Stimulated activated CD4-positive, alpha-beta T cell treated with anti-CD3 and anti-CD28 coated beads, Interleukin-4, amount 100 ng/mL, for 4 hours (primary cell): ENCODE measurements around the gene COQ3.
"Not testable (repeated sequence)": the region's sequence is repeated elsewhere in the genome, so short reads cannot be mapped to it uniquely, and the experiment has no call there.

Experiments used
- DNase-seq, 2 experiments: peaks; one replicate each; pipeline ENCODE4 v3.0.0-alpha.2; 2020

COQ3 gene

GRCh38 chr6:99378636-99379035 lies 15.4 kb downstream of the COQ3 start:
- no peak for DNase-seq

GRCh38 chr6:99369533-99369932 lies 24.5 kb downstream of the COQ3 start:
- no peak for DNase-seq

DNA sequence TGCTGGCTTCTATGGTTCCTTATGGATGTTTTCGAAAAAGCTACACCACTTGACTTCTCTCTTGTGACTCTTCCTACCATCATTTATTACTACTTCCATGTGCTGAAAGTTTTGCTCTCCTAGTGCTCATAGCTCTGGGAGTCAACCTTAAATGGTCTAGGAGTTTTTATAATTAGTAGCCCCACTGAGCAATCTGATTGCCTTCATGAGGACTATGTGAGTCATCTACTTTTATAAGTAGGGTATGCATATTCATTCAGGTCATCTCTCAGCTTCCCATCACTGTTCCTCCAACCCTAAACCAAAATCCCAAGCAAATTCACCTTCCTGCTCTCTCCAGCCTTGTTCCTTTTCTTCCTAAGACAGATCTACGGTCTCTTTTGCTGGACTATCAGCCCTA lies 27.1 kb downstream of the COQ3 start:
- DNase-seq: no peak

GRCh38 chr6:99364026-99364425 lies 30.0 kb downstream of the COQ3 start:
- DNase-seq: no peak

DNA sequence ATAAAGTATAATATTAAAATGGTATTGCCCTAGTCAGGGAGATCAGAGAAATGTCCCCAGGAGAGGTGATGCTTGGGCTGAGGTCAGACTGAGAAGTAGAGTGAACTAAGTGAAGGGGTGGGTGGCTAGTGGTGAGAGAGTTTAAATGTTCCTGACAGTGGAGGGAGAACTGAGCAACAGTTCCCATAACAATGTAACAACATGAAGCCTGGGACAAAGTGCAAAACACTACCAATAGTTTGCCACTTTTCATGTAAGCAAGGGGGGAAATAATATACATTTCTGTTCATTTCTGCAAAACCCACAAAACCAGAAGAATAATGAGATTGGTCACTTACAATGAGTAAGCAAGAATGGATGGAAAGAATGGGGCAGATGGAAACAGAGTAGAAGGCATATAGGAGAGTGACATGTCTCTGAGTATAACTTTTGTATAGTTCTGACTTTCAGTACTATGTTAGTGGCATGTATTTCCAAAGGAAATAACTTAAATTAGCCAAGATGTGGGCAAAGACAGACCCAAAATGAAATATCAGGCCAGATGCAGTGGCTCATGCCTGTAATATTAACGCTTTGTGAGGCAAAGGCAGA lies 31.2 kb downstream of the COQ3 start:
- no peak for DNase-seq

- no peak for DNase-seq
These were observed 34.2 kb downstream of the COQ3 start for GRCh38 chr6:99359800-99360199.

DNA sequence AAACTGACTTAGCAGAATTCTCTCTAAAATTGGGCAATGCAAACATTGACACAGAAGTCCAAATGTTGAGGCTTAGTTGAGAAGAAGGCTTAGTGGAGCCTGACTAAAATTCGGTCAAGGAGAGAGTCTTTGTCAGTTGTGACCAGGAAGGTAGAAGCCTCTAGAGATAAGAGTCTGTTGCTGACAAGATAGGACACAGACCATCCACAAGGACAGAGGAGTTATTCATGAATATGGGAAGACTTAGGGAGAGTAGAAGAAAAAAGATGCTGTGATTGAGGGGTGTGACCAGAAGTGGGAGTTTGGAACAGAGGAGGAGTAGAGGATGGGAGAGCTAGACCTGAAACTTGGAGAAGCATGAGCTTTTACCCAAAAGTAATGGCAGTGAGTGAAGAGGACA lies 37.4 kb downstream of the COQ3 start:
- DNase-seq: no peak

GRCh38 chr6:99354983-99355382 lies 39.0 kb downstream of the COQ3 start:
- no peak for DNase-seq

DNA sequence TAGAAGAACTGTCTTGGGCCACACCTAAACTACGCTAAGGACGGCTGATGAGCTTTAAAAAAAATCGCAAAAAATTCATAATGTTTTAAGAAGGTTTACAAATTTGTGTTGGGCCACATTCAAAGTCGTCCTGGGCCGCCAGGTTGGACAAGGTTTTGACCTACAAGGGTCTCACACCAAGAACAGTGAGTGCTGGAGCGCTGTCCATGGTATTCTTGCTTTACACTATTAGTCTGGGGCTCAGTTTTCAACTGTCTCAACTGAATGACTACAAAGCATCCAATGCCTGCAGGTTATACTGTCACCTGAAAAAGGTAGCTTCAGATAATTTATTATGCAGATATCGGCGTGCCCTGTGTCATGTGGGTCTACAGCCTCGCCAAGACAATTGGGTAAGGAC lies 40.9 kb downstream of the COQ3 start:
- no peak for DNase-seq

- DNase-seq: no peak
These were observed 43.4 kb downstream of the COQ3 start for GRCh38 chr6:99350573-99350972.

- DNase-seq: no peak
These were observed 44.5 kb downstream of the COQ3 start, which contains the start of gene FAXC for GRCh38 chr6:99349171-99350141. FAXC (minus strand) TSS chr6:99349674; CDS start chr6:99349372, 302 bp downstream.

- no peak for DNase-seq
These were observed 45.5 kb downstream of the COQ3 start for GRCh38 chr6:99348288-99349170.

DNA sequence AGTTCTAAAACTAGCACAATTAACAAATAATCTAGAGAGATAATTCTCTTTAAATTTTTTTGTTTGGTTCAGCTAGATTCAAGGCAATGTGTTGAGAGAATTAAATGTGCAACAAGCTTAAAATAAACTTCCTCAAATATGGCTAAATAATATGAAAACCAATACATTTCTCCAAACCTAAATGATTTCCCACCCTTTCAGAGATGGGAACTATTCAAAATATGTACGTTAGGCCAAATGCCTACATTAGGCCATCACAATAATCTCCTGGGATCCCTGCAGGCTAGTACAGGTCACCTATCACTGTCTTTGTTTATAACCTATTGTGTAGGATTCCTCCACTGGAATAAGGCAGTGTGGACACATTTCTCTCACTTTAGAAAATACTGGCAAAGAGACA lies 46.2 kb downstream of the COQ3 start:
- no peak for DNase-seq

GRCh38 chr6:99346595-99346994 lies 47.4 kb downstream of the COQ3 start:
- no peak for DNase-seq

- no peak for DNase-seq
These were observed 48.8 kb downstream of the COQ3 start for GRCh38 chr6:99345164-99345563.

DNA sequence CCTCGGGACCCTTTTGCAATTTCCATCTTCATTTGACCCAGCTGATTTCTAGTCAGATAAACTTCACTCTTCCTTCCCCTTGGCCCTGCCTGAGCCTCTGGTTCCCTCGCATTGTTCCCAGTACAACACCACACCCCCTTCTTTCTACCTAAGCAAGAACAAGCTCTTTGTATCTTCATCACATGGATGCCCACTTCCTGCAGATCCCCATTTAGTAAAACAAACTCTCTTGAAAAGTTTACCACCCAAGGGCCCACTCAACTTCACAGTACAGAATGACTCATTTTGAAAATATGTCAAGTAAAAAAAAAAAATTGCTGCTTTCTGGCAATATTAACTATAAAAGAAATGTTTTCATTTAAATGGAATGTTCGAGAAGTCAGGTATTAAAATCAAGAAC lies 49.7 kb downstream of the COQ3 start:
- DNase-seq: no peak

GRCh38 chr6:99341862-99342455 lies 52.0 kb downstream of the COQ3 start:
- DNase-seq: no peak

DNA sequence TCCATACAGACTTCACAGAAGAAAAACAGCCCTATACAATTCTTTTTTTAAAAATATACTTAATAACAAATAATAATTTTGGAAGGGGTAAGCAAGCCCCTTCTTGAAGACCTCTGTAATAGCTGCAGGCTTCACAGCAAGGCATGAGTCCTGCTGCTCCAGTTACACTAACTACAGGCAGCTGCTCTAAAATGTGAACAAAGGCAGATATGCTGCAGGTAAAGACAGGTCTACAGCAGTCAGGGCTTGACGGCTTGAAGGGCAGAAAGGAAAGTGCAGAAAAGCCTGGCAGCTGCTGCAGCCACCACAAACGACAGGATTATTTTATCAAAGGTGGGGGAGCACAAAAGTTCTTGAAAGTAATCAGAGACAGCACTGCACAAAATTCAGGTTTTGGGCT lies 55.8 kb downstream of the COQ3 start:
- DNase-seq: no peak

- not testable (repeated sequence) for DNase-seq
These were observed 58.7 kb downstream of the COQ3 start for GRCh38 chr6:99335298-99335697.

DNA sequence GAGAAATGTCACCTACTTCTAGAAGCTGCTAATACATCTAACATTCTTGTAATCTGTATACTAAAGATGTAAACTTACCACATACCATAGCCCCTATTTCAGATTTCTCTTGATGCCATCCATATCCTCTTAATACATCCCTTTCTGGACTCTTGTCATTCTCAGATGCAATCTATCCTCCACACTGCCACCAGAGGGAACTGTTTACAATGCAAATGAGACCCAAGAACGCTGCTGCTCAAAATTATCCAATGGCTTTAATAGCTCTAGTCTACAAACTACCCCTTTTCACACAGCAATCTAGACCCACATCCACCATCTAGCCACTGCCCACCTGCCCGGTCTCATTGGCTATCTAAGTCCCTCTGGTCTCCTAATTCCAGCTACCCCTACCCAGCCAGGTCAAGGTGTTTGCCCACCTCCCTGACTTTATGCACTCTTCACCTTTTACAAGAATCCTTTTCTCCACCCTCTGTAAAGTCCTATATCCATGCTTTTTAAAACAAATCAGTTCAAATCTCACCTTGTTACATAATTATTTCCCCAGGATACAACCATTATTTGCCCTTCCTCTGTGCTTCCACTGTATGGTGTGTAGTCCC lies 59.4 kb downstream of the COQ3 start:
- no peak for DNase-seq

- no peak for DNase-seq
These were observed 60.9 kb downstream of the COQ3 start for GRCh38 chr6:99333068-99333467.

DNA sequence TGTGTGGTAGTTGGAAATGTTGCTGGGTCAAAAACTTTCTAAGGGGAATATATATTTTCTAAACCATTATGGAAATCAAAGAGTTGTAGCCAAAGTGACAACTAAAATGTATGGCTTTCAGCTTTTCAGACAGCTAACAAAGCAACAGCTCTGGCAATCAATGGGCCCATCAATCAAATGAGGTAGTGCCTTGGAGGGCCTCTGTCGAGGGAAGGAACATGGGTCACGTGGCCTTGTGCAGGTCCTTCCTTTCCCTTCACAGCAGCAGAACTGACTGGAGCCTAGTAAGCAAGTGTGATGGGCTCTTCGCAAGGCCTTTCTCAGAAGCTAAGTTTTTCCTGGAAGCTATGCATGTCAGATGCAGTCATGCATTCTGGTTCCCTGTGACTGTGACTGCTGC lies 62.5 kb downstream of the COQ3 start:
- DNase-seq: no peak
